ENCODE measurements around the gene TSHZ2.
"Not testable (repeated sequence)": the region's sequence is repeated elsewhere in the genome, so short reads cannot be mapped to it uniquely, and the experiment has no call there.

GRCh38 chr20:53521421-53521820 is 549.3 kb downstream of the TSHZ2 start:
- not testable (repeated sequence) for TF ChIP-seq ATF3 (CRISPR knock-in tag; conservative IDR thresholded peaks at IDR 0.05); CTCF (IDR thresholded peaks at IDR 0.05); USF2 (CRISPR knock-in tag; IDR thresholded peaks at IDR 0.05); JAZF1 (CRISPR knock-in tag; IDR thresholded peaks at IDR 0.05); OVOL2 (CRISPR knock-in tag; IDR thresholded peaks at IDR 0.05; ENCODE audit: borderline replicate concordance); SP1 (CRISPR knock-in tag; conservative IDR thresholded peaks at IDR 0.05); CBFB (CRISPR knock-in tag; IDR thresholded peaks at IDR 0.05; ENCODE audit: low read depth); ATF6 (CRISPR knock-in tag; IDR thresholded peaks at IDR 0.05); FOXP1 (CRISPR knock-in tag; IDR thresholded peaks at IDR 0.05; ENCODE audit: borderline replicate concordance); TCF7 (CRISPR knock-in tag; IDR thresholded peaks at IDR 0.05; ENCODE audit: low read depth)
- TF ChIP-seq, protein P1, sequence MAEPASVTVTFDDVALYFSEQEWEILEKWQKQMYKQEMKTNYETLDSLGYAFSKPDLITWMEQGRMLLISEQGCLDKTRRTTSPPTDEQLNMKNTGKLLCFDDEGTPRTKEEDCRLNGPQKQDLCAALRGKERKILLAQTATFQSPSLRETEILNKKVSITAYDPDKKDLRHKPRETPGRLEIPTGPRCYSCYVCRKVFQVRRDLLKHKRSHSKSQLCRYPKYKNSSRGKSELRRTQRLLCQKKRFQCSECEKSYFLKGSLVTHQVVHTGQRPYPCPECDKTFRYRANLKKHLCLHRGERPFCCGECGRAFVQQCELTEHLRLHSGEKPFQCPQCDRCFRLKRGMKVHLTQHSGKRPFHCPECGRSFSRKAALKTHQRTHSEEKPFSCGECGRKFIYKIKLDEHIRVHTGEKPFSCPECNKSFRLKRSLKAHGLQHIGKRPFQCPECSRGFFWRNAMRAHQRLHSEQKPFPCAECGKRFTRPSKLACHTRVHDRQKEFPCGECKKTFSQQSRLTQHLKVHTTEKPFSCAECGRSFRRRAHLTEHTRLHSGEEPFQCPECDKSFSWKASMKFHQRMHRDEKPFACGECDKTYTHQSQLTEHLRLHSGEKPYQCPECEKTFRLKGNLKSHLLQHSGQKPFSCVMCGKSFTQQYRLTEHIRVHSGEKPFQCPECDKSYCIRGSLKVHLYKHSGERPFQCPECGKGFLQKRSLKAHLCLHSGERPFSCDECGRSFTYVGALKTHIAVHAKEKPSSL (CRISPR knock-in tag; conservative IDR thresholded peaks at IDR 0.05) = not testable (repeated sequence)

Measured in WTC11 (cell line).